Measurements from ENCODE around the gene COL19A1. TPM values are rescaled to one million over a fixed set of nuclear protein-coding genes. Genes with fewer than 3 reads are reported as not detected.

COL19A1 gene
- total and polyA plus RNA-seq, 9 of the 15 experiments (the other 6 are each of a cell fraction or from before 2014, with no cell fraction given) = not detected

- H3K79me2 ChIP-seq (ENCODE audit: control insufficient read depth, insufficient read depth, low read length) = no peaks in the 10 kb centered on the region
- no peak overlapping the region for H3K4me2 ChIP-seq (ENCODE audit: insufficient read depth, low read length)
- in situ Hi-C loops (cut with MboI) = no loop called here
- H4K20me1 ChIP-seq (replicated peaks; ENCODE audit: control insufficient read depth, insufficient read depth, low read length) = no peaks in the 10 kb centered on the region
- no peaks in the 10 kb centered on the region for H3K27me3 ChIP-seq (ENCODE audit: control insufficient read depth in 2 of 2, insufficient read depth in 2 of 2, low read length in 2 of 2)
- DNase-seq (ENCODE audit: extremely low read depth in 1 of 4, low spot score in 3 of 4) (no peak), ATAC-seq (no peak), FAIRE-seq (no peak)
- TF ChIP-seq FUS (optimal IDR thresholded peaks at IDR 0.05; ENCODE audit: low read depth, low read length) = no peak
- no peak overlapping the region for H3K4me3 ChIP-seq
- ChIA-PET CTCF (ENCODE audit: low intra/inter-chr PET ratio) (no interaction called here), POLR2A (no interaction called here)
- H3K9me1 ChIP-seq (ENCODE audit: control insufficient read depth, insufficient read depth, low read length) = no peaks in the 10 kb centered on the region
- no peak overlapping the region for H3K9ac ChIP-seq (ENCODE audit: insufficient read depth in 1 of 2, low read depth in 2 of 2, low read length in 2 of 2)
- H3K36me3 ChIP-seq (ENCODE audit: control insufficient read depth, insufficient read depth, low read length) = no peaks in the 10 kb centered on the region
- H3K9me3 ChIP-seq (replicated peaks; ENCODE audit: control insufficient read depth, insufficient read depth, low read depth, low read length) = no peaks in the 10 kb centered on the region
- H2AFZ ChIP-seq (ENCODE audit: low read depth, low read length) = no peak overlapping the region
- H3K27ac ChIP-seq (ENCODE audit: extremely low read depth, low read depth, low read length) = no peak overlapping the region
- H3K4me1 ChIP-seq (replicated peaks in 1 of 2; ENCODE audit: control insufficient read depth in 2 of 2, insufficient read depth in 2 of 2, low read length in 2 of 2) = no peaks in the 10 kb centered on the region
- intact Hi-C loops (cut with micrococcal nuclease) = no loop called here
- 5% methylated on average over 2 of the region's 2 CpGs for WGBS (ENCODE audit: insufficient coverage, low coverage, missing lambda C conversion rate)
- BruUV-seq (replicated peaks) = no TSS peak
These were observed 127.9 kb downstream of the COL19A1 start for GRCh38 chr6:69994251-69994650.

DNA sequence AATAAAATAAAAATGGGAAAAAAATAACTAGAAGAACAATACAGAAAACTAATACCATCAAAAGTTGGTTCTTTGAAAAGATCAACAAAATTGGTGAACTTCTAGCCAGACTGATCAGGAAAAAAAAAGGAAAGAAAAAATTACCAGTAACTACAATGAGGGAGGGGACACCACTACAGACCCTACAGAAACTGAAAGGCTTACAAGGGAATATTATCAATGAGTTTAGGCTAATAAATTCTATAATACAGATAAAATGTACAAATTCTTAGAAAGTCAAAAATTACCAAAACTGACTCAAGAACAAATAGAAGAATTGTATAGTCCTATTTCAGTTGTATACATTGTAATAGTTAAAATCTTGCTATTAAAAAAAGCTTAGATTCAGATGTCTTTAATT, 141.8 kb downstream of the COL19A1 start:
- FAIRE-seq (no peak), DNase-seq (ENCODE audit: extremely low read depth in 1 of 4, low spot score in 3 of 4) (no peak), ATAC-seq (no peak)
- BruUV-seq (replicated peaks) = no TSS peak
- H3K4me1 ChIP-seq (replicated peaks in 1 of 2; ENCODE audit: control insufficient read depth in 2 of 2, insufficient read depth in 2 of 2, low read length in 2 of 2) = no peaks in the 10 kb centered on the region
- ChIA-PET CTCF (ENCODE audit: low intra/inter-chr PET ratio) (no interaction called here), POLR2A (no interaction called here)
- in situ Hi-C loops (cut with MboI) (no loop called here), intact Hi-C loops (cut with micrococcal nuclease) (no loop called here)
- no peak overlapping the region for H2AFZ ChIP-seq (ENCODE audit: low read depth, low read length)
- H3K9me3 ChIP-seq (replicated peaks; ENCODE audit: control insufficient read depth, insufficient read depth, low read depth, low read length) = no peaks in the 10 kb centered on the region
- H3K36me3 ChIP-seq (ENCODE audit: control insufficient read depth, insufficient read depth, low read length) = no peaks in the 10 kb centered on the region
- H3K27me3 ChIP-seq (ENCODE audit: control insufficient read depth in 2 of 2, insufficient read depth in 2 of 2, low read length in 2 of 2) = no peaks in the 10 kb centered on the region
- H3K4me2 ChIP-seq (ENCODE audit: insufficient read depth, low read length) = no peak overlapping the region
- no peaks in the 10 kb centered on the region for H3K9me1 ChIP-seq (ENCODE audit: control insufficient read depth, insufficient read depth, low read length)
- no peak overlapping the region for H3K9ac ChIP-seq (ENCODE audit: insufficient read depth in 1 of 2, low read depth in 2 of 2, low read length in 2 of 2)
- no peaks in the 10 kb centered on the region for H4K20me1 ChIP-seq (replicated peaks; ENCODE audit: control insufficient read depth, insufficient read depth, low read length)
- no peak overlapping the region for H3K4me3 ChIP-seq
- no peaks in the 10 kb centered on the region for H3K79me2 ChIP-seq (ENCODE audit: control insufficient read depth, insufficient read depth, low read length)
- no peak overlapping the region for H3K27ac ChIP-seq (ENCODE audit: extremely low read depth, low read depth, low read length)
- no peak for TF ChIP-seq MYBL2 (IDR thresholded peaks at IDR 0.05; ENCODE audit: low read depth)
- no peak for TF ChIP-seq MYBL2 (CRISPR knock-in tag; IDR thresholded peaks at IDR 0.05; ENCODE audit: borderline replicate concordance)
- no peak for TF ChIP-seq SNIP1 (IDR thresholded peaks at IDR 0.05; ENCODE audit: low read depth)
- TF ChIP-seq, protein P1, sequence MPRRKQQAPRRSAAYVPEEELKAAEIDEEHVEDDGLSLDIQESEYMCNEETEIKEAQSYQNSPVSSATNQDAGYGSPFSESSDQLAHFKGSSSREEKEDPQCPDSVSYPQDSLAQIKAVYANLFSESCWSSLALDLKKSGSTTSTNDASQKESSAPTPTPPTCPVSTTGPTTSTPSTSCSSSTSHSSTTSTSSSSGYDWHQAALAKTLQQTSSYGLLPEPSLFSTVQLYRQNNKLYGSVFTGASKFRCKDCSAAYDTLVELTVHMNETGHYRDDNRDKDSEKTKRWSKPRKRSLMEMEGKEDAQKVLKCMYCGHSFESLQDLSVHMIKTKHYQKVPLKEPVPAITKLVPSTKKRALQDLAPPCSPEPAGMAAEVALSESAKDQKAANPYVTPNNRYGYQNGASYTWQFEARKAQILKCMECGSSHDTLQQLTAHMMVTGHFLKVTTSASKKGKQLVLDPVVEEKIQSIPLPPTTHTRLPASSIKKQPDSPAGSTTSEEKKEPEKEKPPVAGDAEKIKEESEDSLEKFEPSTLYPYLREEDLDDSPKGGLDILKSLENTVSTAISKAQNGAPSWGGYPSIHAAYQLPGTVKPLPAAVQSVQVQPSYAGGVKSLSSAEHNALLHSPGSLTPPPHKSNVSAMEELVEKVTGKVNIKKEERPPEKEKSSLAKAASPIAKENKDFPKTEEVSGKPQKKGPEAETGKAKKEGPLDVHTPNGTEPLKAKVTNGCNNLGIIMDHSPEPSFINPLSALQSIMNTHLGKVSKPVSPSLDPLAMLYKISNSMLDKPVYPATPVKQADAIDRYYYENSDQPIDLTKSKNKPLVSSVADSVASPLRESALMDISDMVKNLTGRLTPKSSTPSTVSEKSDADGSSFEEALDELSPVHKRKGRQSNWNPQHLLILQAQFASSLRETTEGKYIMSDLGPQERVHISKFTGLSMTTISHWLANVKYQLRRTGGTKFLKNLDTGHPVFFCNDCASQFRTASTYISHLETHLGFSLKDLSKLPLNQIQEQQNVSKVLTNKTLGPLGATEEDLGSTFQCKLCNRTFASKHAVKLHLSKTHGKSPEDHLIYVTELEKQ (CRISPR knock-in tag; IDR thresholded peaks at IDR 0.05) = no peak
- no peak for TF ChIP-seq MAFG (tag; conservative IDR thresholded peaks at IDR 0.05)
- TF ChIP-seq CEBPB (tag; IDR thresholded peaks at IDR 0.05) = no peak
- TF ChIP-seq MCM7 (IDR thresholded peaks at IDR 0.05) = no peak
- TF ChIP-seq ZFP30 (CRISPR knock-in tag; IDR thresholded peaks at IDR 0.05; ENCODE audit: borderline replicate concordance) = no peak
- TF ChIP-seq THAP12 (CRISPR knock-in tag; IDR thresholded peaks at IDR 0.05) = no peak
- no peak for TF ChIP-seq SRSF9 (IDR thresholded peaks at IDR 0.05; ENCODE audit: borderline replicate concordance, low read depth, low read length)
- no peak for TF ChIP-seq HNRNPL (IDR thresholded peaks at IDR 0.05; ENCODE audit: low read depth, low read length)
- TF ChIP-seq POLR2AphosphoS2 (IDR thresholded peaks at IDR 0.05; ENCODE audit: low read length) = no peak
